ENCODE measurements around the gene TRIM22. TPM values are rescaled to one million over a fixed set of nuclear protein-coding genes. Genes with fewer than 3 reads are reported as not detected.
"Not testable (repeated sequence)": the region's sequence is repeated elsewhere in the genome, so short reads cannot be mapped to it uniquely, and the experiment has no call there.

Gene TRIM22, protein sequence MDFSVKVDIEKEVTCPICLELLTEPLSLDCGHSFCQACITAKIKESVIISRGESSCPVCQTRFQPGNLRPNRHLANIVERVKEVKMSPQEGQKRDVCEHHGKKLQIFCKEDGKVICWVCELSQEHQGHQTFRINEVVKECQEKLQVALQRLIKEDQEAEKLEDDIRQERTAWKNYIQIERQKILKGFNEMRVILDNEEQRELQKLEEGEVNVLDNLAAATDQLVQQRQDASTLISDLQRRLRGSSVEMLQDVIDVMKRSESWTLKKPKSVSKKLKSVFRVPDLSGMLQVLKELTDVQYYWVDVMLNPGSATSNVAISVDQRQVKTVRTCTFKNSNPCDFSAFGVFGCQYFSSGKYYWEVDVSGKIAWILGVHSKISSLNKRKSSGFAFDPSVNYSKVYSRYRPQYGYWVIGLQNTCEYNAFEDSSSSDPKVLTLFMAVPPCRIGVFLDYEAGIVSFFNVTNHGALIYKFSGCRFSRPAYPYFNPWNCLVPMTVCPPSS
- total RNA-seq (100 to 1,000 TPM; 349 to 353 TPM), polyA plus RNA-seq (100 to 1,000 TPM; 187 to 190 TPM)

DNA sequence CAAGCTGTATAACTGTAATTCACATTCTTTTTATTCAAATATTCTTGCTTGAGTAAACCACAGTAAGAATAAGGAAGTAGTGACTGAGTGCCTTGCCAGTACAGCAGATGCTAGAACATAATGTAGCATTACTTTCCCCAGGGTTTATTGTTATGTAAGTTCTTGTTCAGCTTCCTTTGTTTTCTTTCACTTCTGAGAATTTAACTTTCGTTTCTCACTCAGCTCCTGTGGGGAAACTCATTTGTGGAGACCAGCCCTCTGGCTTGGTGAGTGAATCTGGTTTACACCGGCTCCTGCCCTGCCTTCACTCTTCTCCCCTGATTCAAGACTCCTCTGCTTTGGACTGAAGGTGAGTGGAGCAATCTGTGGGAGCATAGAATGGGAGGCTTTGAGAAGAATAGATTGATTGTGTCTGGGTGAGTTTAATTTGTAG, at the start of gene TRIM22:
Gene TRIM22, plus strand, starts transcription at position 240 of the 433 bp plus-strand sequence. CDS start 6,443 bp downstream, outside the sequence.
- intact Hi-C loops (cut with micrococcal nuclease) = loop anchor here (10.0 kb wide), 1 partner anchor 545 kb away; the partner anchor contains the start of genes CNGA4 and FHIP1B
- Histone ChIP-seq H3K36me3 (ENCODE audit: insufficient read depth, low read length) (peaks cover 8% of the 10 kb centered on the region), H3K4me3 (ENCODE audit: low read length in 2 of 2) (peak within 1 kb of the TSS; percentile 53 to 85), H3K4me1 (ENCODE audit: insufficient read depth, low read length) (peaks cover 51% of the 10 kb centered on the region), H3K9me3 (ENCODE audit: control insufficient read depth in 1 of 2, low read length in 2 of 2) (no peaks in the 10 kb centered on the region), H3K27ac (ENCODE audit: low read depth, low read length) (peak within 1 kb of the TSS; percentile 82), H3K27me3 (ENCODE audit: insufficient read depth, low read length) (no peaks in the 10 kb centered on the region)
- Mint-ChIP-seq H3K4me1 (peaks cover 37 to 72% (median 50%) of the 10 kb centered on the region in 4 donors), H3K27me3 (no peaks in the 10 kb centered on the region), H3K27ac (peak within 1 kb of the TSS; percentile 93 to 97 (median 95)), H3K36me3 (peaks cover 14 to 37% of the 10 kb centered on the region in 2 donors), H3K9me3 (no peaks in the 10 kb centered on the region), H3K4me3 (peak within 1 kb of the TSS; percentile 90 to 97 (median 95))
- ChIA-PET CTCF (ENCODE audit: partially characterized antibody) (interaction anchor here (0.9 to 3.8 kb wide), 5 partner anchors 12 to 115 kb away, joined by 3 to 21 read pairs (median 5); no protein-coding TSS in a partner anchor), POLR2A (ENCODE audit: partially characterized antibody) (interaction anchor here (0.8 to 3.1 kb wide), 9 partner anchors 9 to 701 kb away, joined by 4 to 25 read pairs (median 5); partner anchors contain the start of genes SMPD1 and TRIM34)
- peak; percentile 66 to 76 (median 73) for DNase-seq

DNA sequence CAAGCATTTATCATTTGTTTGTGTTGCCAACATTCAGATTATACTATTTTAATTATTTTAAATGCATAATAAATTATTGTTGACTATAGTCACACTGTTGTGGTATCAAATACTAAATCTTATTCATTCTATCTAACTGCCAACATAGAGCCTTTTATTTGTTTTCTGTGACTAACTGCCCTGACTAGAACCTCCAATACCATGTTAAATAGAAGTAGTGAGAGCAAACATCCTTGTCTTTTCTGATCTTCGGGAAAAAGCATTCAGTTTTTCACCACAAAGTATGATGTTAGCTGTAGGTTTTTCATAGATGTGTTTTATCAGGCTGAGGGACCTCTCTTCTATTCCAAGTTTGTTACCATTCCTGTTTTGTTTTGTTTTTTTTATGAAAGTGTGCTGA, 49.6 kb upstream of the TRIM22 start:
- CTCF ChIA-PET (ENCODE audit: partially characterized antibody) = interaction anchor here (0.7 kb wide), 1 partner anchor 40 kb away, joined by 3 read pairs; no protein-coding TSS in a partner anchor
- H3K36me3 ChIP-seq (ENCODE audit: insufficient read depth, low read length) = peaks cover 13% of the 10 kb centered on the region
- intact Hi-C loops (cut with micrococcal nuclease) = no loop called here
- no peak overlapping the region for H3K27ac Mint-ChIP-seq
- no peak for DNase-seq
- H3K36me3 Mint-ChIP-seq = peaks cover 69 to 88% of the 10 kb centered on the region in 2 donors
- no peaks in the 10 kb centered on the region for H3K9me3 ChIP-seq (ENCODE audit: control insufficient read depth in 1 of 2, low read length in 2 of 2)
- H3K27ac ChIP-seq (ENCODE audit: low read depth, low read length) = no peak overlapping the region
- H3K4me1 ChIP-seq (ENCODE audit: insufficient read depth, low read length) = no peaks in the 10 kb centered on the region
- H3K4me3 Mint-ChIP-seq = no peak overlapping the region
- no peaks in the 10 kb centered on the region for H3K27me3 Mint-ChIP-seq
- H3K4me3 ChIP-seq (ENCODE audit: low read length in 2 of 2) = no peak overlapping the region
- H3K27me3 ChIP-seq (ENCODE audit: insufficient read depth, low read length) = no peaks in the 10 kb centered on the region
- H3K4me1 Mint-ChIP-seq = peaks cover 0 to 1% (median 0%) of the 10 kb centered on the region in 4 donors
- POLR2A ChIA-PET (ENCODE audit: partially characterized antibody) = no interaction called here
- peaks cover 0 to 3% (median 0%) of the 10 kb centered on the region in 8 donors for H3K9me3 Mint-ChIP-seq

DNA sequence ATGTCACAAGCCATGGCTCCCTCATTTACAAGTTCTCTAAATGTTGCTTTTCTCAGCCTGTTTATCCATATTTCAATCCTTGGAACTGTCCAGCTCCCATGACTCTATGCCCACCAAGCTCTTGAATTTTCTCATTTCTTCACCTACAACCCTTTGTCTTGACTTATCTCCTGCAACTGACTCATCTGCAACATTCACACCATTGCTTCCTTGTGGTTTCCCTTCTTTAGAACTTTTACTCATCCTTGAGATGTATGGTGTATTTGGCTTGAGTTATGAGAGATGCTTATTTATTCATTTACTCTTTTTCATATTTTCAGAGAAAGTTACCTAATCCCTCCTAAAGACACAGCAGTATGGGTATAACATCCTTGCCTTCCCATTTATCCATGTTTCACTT, 46.0 kb upstream of the TRIM22 start:
- peaks cover 11% of the 10 kb centered on the region for H3K36me3 ChIP-seq (ENCODE audit: insufficient read depth, low read length)
- no peak overlapping the region for H3K27ac ChIP-seq (ENCODE audit: low read depth, low read length)
- H3K4me3 Mint-ChIP-seq = no peak overlapping the region
- H3K4me1 Mint-ChIP-seq = no peaks in the 10 kb centered on the region
- DNase-seq = no peak
- H3K36me3 Mint-ChIP-seq = peaks cover 51 to 59% of the 10 kb centered on the region in 2 donors
- POLR2A ChIA-PET (ENCODE audit: partially characterized antibody) = no interaction called here
- CTCF ChIA-PET (ENCODE audit: partially characterized antibody) = no interaction called here
- H3K27me3 ChIP-seq (ENCODE audit: insufficient read depth, low read length) = no peaks in the 10 kb centered on the region
- peaks cover 0 to 3% (median 0%) of the 10 kb centered on the region in 8 donors for H3K9me3 Mint-ChIP-seq
- H3K4me3 ChIP-seq (ENCODE audit: low read length in 2 of 2) = no peak overlapping the region
- H3K4me1 ChIP-seq (ENCODE audit: insufficient read depth, low read length) = no peaks in the 10 kb centered on the region
- no peaks in the 10 kb centered on the region for H3K9me3 ChIP-seq (ENCODE audit: control insufficient read depth in 1 of 2, low read length in 2 of 2)
- peak overlapping the region in 3 of 7 donors; percentile 14 to 41 (median 37) for H3K27ac Mint-ChIP-seq
- intact Hi-C loops (cut with micrococcal nuclease) = no loop called here
- H3K27me3 Mint-ChIP-seq = no peaks in the 10 kb centered on the region

DNA sequence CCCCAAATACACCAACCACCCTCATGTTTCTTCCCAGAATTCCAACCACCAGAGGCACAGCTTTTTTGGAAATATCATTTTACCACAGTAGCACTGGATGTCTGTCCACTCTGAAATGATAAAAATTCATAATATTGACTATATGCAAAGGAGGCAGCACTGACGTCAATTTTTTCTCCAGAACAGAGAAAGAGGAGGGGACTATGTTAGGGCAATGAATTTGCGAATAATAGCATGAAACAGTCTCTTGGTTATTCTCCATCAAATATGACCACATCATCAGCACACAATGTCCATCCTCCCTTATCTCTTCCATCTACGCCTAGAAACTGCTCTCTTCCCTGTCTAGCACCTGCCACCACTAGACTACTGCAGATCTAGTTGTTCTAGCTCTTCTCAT, 43.5 kb upstream of the TRIM22 start:
- POLR2A ChIA-PET (ENCODE audit: partially characterized antibody) = no interaction called here
- H3K27ac ChIP-seq (ENCODE audit: low read depth, low read length) = no peak overlapping the region
- H3K4me1 ChIP-seq (ENCODE audit: insufficient read depth, low read length) = no peaks in the 10 kb centered on the region
- CTCF ChIA-PET (ENCODE audit: partially characterized antibody) = interaction anchor here (1.0 to 1.6 kb wide), 3 partner anchors 8 to 38 kb away, joined by 3 to 4 read pairs (median 3); partner anchors contain the start of gene TRIM5
- Mint-ChIP-seq H3K36me3 (peaks cover 35 to 37% of the 10 kb centered on the region in 2 donors), H3K9me3 (no peaks in the 10 kb centered on the region), H3K27ac (no peak overlapping the region), H3K4me3 (no peak overlapping the region), H3K4me1 (no peaks in the 10 kb centered on the region), H3K27me3 (no peaks in the 10 kb centered on the region)
- H3K36me3 ChIP-seq (ENCODE audit: insufficient read depth, low read length) = peaks cover 11% of the 10 kb centered on the region
- no peak for DNase-seq
- intact Hi-C loops (cut with micrococcal nuclease) = no loop called here
- H3K27me3 ChIP-seq (ENCODE audit: insufficient read depth, low read length) = no peaks in the 10 kb centered on the region
- H3K9me3 ChIP-seq (ENCODE audit: control insufficient read depth in 1 of 2, low read length in 2 of 2) = no peaks in the 10 kb centered on the region
- H3K4me3 ChIP-seq (ENCODE audit: low read length in 2 of 2) = no peak overlapping the region

DNA sequence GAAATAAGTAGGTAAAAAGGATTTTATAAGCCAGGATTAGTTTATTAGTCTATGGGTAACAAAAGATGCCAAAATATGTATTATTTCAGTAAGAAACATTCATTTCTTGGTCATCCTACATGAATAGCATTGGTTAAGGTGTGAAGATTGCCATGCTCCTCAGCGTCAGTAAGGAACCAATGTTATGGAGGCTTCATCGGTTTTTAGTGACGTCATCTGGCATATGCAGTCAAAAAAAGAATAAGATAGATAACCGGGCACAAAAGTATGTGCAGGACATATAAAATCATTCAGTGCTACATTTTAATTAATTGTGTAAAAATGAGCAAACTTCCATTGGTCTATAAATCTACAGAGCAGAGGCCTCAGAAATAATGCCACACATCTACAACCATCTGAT, 34.1 kb upstream of the TRIM22 start:
- H3K36me3 ChIP-seq (ENCODE audit: insufficient read depth, low read length) = no peaks in the 10 kb centered on the region
- intact Hi-C loops (cut with micrococcal nuclease) = no loop called here
- peaks cover 0 to 11% (median 2%) of the 10 kb centered on the region in 8 donors for H3K9me3 Mint-ChIP-seq
- no peak overlapping the region for H3K4me3 ChIP-seq (ENCODE audit: low read length in 2 of 2)
- H3K27me3 ChIP-seq (ENCODE audit: insufficient read depth, low read length) = no peaks in the 10 kb centered on the region
- H3K4me3 Mint-ChIP-seq = no peak overlapping the region
- H3K27ac ChIP-seq (ENCODE audit: low read depth, low read length) = no peak overlapping the region
- H3K4me1 ChIP-seq (ENCODE audit: insufficient read depth, low read length) = no peaks in the 10 kb centered on the region
- ChIA-PET POLR2A (ENCODE audit: partially characterized antibody) (no interaction called here), CTCF (ENCODE audit: partially characterized antibody) (no interaction called here)
- no peaks in the 10 kb centered on the region for H3K27me3 Mint-ChIP-seq
- peaks cover 8 to 24% of the 10 kb centered on the region in 2 donors for H3K36me3 Mint-ChIP-seq
- DNase-seq = no peak
- H3K27ac Mint-ChIP-seq = no peak overlapping the region
- no peaks in the 10 kb centered on the region for H3K9me3 ChIP-seq (ENCODE audit: control insufficient read depth in 1 of 2, low read length in 2 of 2)
- no peaks in the 10 kb centered on the region for H3K4me1 Mint-ChIP-seq

DNA sequence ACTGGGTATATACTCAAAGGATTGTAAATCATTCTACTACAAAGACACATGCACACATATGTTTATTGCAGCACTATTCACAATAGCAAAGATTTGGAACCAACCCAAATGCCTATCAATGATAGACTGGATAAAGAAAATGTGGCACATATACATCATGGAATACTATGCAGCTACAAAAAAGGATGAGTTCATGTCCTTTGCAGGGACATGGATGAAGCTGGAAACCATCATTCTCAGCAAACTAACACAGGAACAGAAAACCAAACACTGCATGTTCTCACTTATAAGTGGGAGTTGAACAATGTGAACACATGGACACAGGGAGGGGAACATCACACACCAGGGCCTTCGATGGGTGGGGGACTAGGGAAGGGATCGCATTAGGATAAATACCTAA, 32.6 kb upstream of the TRIM22 start:
- CTCF ChIA-PET (ENCODE audit: partially characterized antibody); H3K4me3 ChIP-seq (ENCODE audit: low read length in 2 of 2); H3K27ac Mint-ChIP-seq; H3K27me3 Mint-ChIP-seq; H3K4me1 ChIP-seq (ENCODE audit: insufficient read depth, low read length); intact Hi-C loops (cut with micrococcal nuclease); H3K27me3 ChIP-seq (ENCODE audit: insufficient read depth, low read length); POLR2A ChIA-PET (ENCODE audit: partially characterized antibody); H3K9me3 ChIP-seq (ENCODE audit: control insufficient read depth in 1 of 2, low read length in 2 of 2); H3K36me3 ChIP-seq (ENCODE audit: insufficient read depth, low read length); H3K4me1 Mint-ChIP-seq; H3K27ac ChIP-seq (ENCODE audit: low read depth, low read length); DNase-seq: not testable (repeated sequence)
- Mint-ChIP-seq H3K36me3 (peaks cover 10 to 26% of the 10 kb centered on the region in 2 donors), H3K4me3 (peak overlapping the region in 1 of 8 donors; percentile 39), H3K9me3 (peaks cover 0 to 12% (median 2%) of the 10 kb centered on the region in 8 donors)

DNA sequence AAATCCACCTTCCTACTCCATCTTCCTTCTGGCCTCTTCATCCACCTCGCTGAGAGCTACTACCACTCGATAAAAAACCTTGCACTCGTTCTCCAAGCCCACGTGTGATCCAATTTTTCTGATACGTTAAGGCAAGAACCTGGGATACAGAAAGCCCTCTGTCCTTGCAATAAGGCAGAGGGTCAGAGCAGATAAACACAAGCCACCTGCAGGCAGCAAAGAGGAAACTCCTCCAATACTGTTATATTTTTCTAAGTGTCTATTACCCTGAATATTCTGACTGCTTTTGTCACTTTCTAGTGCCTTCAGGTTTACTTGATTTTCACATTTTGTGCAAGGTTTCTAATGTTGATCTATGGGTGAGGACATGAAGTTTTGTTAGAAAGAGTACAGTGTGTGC, 31.3 kb upstream of the TRIM22 start:
- no peaks in the 10 kb centered on the region for H3K36me3 ChIP-seq (ENCODE audit: insufficient read depth, low read length)
- Mint-ChIP-seq H3K4me3 (no peak overlapping the region), H3K27ac (no peak overlapping the region), H3K9me3 (peaks cover 0 to 9% (median 0%) of the 10 kb centered on the region in 8 donors), H3K4me1 (no peaks in the 10 kb centered on the region), H3K27me3 (no peaks in the 10 kb centered on the region), H3K36me3 (peaks cover 14 to 17% of the 10 kb centered on the region in 2 donors)
- H3K27me3 ChIP-seq (ENCODE audit: insufficient read depth, low read length) = no peaks in the 10 kb centered on the region
- intact Hi-C loops (cut with micrococcal nuclease) = no loop called here
- no peak for DNase-seq
- no peak overlapping the region for H3K27ac ChIP-seq (ENCODE audit: low read depth, low read length)
- POLR2A ChIA-PET (ENCODE audit: partially characterized antibody) = no interaction called here
- CTCF ChIA-PET (ENCODE audit: partially characterized antibody) = no interaction called here
- H3K4me3 ChIP-seq (ENCODE audit: low read length in 2 of 2) = no peak overlapping the region
- H3K4me1 ChIP-seq (ENCODE audit: insufficient read depth, low read length) = no peaks in the 10 kb centered on the region
- no peaks in the 10 kb centered on the region for H3K9me3 ChIP-seq (ENCODE audit: control insufficient read depth in 1 of 2, low read length in 2 of 2)
